ENCODE results near the gene ENPEP.
"Not testable (repeated sequence)": the region's sequence is repeated elsewhere in the genome, so short reads cannot be mapped to it uniquely, and the experiment has no call there.

ENPEP gene, protein sequence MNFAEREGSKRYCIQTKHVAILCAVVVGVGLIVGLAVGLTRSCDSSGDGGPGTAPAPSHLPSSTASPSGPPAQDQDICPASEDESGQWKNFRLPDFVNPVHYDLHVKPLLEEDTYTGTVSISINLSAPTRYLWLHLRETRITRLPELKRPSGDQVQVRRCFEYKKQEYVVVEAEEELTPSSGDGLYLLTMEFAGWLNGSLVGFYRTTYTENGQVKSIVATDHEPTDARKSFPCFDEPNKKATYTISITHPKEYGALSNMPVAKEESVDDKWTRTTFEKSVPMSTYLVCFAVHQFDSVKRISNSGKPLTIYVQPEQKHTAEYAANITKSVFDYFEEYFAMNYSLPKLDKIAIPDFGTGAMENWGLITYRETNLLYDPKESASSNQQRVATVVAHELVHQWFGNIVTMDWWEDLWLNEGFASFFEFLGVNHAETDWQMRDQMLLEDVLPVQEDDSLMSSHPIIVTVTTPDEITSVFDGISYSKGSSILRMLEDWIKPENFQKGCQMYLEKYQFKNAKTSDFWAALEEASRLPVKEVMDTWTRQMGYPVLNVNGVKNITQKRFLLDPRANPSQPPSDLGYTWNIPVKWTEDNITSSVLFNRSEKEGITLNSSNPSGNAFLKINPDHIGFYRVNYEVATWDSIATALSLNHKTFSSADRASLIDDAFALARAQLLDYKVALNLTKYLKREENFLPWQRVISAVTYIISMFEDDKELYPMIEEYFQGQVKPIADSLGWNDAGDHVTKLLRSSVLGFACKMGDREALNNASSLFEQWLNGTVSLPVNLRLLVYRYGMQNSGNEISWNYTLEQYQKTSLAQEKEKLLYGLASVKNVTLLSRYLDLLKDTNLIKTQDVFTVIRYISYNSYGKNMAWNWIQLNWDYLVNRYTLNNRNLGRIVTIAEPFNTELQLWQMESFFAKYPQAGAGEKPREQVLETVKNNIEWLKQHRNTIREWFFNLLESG

DNA sequence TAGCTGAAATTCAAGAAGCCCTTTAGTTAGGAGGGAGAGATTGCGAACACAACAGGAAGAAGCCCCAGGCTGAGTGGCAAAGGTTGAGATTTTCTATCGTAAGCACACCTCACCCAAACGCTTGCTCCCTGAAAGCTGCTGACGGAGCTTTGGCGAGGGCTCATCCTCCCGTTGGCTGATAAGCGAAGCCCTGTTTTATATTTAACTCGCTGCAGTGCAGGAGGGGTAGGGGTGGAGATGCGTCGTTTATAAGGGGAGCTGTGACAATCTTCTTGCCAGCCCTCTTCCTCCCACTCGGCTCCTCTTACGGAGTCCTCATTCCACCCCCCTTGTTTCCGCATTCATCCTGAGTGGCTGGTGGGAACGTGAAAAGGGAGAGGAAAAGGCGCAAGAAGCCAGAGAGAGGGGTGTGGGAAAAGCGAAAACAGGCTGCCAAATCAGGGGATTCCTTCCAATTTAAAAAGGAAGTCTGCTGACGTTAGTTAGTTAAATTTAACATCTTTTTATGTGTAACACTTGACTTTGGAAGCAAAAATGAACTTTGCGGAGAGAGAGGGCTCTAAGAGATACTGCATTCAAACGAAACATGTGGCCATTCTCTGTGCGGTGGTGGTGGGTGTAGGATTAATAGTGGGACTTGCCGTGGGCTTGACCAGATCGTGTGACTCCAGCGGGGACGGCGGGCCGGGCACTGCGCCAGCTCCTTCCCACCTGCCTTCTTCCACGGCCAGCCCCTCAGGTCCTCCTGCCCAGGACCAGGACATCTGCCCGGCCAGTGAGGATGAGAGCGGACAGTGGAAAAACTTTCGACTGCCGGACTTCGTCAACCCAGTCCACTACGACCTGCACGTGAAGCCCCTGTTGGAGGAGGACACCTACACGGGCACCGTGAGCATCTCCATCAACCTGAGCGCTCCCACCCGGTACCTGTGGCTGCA is at the start of gene ENPEP:
Gene ENPEP (plus strand): TSS at position 275 of the 938 bp plus-strand sequence. CDS start 260 bp downstream, at position 535.
- DNase-seq (ENCODE audit: low read depth), result no peak
- in situ Hi-C loops (cut with HindIII; ENCODE audit: low sequenced_read_pairs), result no loop called here
- H3K4me3 ChIP-seq (ENCODE audit: low read depth, low read length), result no peak within 1 kb of the TSS
- TF ChIP-seq, protein P1, sequence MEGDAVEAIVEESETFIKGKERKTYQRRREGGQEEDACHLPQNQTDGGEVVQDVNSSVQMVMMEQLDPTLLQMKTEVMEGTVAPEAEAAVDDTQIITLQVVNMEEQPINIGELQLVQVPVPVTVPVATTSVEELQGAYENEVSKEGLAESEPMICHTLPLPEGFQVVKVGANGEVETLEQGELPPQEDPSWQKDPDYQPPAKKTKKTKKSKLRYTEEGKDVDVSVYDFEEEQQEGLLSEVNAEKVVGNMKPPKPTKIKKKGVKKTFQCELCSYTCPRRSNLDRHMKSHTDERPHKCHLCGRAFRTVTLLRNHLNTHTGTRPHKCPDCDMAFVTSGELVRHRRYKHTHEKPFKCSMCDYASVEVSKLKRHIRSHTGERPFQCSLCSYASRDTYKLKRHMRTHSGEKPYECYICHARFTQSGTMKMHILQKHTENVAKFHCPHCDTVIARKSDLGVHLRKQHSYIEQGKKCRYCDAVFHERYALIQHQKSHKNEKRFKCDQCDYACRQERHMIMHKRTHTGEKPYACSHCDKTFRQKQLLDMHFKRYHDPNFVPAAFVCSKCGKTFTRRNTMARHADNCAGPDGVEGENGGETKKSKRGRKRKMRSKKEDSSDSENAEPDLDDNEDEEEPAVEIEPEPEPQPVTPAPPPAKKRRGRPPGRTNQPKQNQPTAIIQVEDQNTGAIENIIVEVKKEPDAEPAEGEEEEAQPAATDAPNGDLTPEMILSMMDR (IDR thresholded peaks at IDR 0.05; ENCODE audit: low read depth, low read length, missing control alignments), result no peak

DNA sequence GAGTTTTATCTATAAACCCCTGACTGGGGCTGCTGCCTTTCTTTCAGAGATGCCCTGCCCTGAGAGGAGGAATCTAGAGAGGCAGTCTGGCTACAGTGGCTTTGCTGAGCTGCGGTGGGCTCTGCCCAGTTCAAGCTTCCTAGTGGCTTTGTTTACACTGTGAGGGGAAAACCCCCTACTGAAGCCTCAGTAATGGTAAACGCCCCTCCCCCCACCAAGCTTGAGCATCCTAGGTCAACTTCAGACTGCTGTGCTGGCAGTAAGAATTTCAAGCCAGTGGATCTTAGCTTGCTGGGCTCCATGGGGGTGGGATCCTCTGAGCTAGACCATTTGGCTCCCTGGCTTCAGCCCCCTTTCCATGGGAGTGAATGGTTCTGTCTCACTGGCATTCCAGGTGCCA is 44.1 kb upstream of the ENPEP start:
- in situ Hi-C loops (cut with HindIII; ENCODE audit: low sequenced_read_pairs); DNase-seq (ENCODE audit: low read depth); H3K4me3 ChIP-seq (ENCODE audit: low read depth, low read length): not testable (repeated sequence)

DNA sequence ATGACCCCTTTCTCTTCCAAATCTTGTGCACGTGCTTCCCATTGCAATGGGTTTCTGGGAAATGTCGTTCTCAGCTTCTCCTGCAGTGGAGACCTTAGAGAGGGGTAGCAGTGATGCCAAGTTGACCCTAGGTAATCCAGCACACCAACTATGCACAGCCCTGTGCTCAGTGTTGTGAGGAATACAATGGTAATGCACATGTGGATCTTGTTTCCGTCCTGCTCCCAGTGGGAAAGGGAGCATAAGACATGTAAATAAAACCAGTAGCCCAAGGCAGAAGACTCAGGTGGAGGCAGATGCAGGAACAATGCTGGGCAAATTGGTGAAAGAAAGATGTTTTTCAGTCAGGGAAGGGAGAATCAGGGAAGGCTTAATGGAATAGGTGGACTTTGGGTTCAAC is 38.7 kb upstream of the ENPEP start:
- DNase-seq (ENCODE audit: low read depth); H3K4me3 ChIP-seq (ENCODE audit: low read depth, low read length); in situ Hi-C loops (cut with HindIII; ENCODE audit: low sequenced_read_pairs): not testable (repeated sequence)

DNA sequence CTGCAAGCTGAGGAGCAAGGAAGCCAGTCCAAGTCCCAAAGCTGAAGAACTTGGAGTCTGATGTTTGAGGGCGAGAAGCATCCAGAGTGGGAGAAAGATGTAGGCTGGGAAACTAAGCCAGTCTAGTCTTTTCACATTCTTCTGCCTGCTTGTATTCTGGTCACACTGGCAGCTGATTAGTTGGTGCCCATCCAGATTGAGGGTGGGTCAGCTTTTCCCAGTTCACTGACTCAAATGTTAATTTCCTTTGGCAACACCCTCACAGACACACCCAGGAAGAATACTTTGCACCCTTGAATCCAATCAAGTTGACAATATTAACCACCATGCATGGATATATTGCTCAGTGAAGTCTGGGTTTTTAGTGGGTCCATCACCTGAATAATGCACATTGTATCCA is 36.7 kb upstream of the ENPEP start:
- H3K4me3 ChIP-seq (ENCODE audit: low read depth, low read length); DNase-seq (ENCODE audit: low read depth); in situ Hi-C loops (cut with HindIII; ENCODE audit: low sequenced_read_pairs): not testable (repeated sequence)

DNA sequence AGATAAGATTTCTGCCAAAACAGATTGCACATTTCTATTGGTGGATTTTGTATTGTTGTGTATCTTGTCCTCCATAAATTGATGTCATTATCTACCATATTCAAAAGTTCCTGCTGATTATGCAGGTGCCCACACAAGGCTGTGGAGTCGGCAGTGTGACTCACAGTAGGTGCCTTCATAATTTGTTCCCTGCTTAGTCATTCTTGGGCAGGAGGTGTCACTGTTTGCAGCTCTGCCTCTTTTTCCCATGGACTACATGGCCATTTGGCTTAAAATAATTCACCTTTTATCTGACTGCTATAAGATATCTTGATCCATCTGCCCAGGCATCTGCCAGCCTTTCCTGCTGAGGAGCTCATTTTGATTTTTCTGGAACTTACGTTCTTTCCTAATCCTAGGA is 33.6 kb upstream of the ENPEP start:
- DNase-seq (ENCODE audit: low read depth), result no peak
- in situ Hi-C loops (cut with HindIII; ENCODE audit: low sequenced_read_pairs), result no loop called here
- TF ChIP-seq, protein P1 (IDR thresholded peaks at IDR 0.05; ENCODE audit: low read depth, low read length, missing control alignments), result no peak
- no peak overlapping the region for H3K4me3 ChIP-seq (ENCODE audit: low read depth, low read length)

DNA sequence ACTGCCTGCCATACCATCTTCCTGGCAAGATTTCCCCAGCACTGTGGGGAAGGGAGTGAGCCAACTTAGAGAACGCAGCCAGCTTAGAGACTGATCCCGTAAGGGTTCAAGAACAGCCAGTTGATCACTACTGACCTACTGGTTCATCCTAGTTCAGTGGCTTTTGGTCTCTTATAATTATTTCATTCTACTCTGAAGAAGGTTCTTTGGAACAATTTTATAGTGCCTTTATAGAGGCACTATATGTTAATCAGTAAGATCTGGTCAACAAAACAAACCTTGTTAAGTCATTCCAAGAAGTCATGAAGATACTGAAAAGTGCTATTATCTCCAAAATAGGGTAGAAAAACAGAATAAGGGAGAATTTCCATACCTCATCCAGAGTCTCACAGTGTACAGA is 33.2 kb upstream of the ENPEP start:
- no peak overlapping the region for H3K4me3 ChIP-seq (ENCODE audit: low read depth, low read length)
- no peak for DNase-seq (ENCODE audit: low read depth)
- in situ Hi-C loops (cut with HindIII; ENCODE audit: low sequenced_read_pairs), result no loop called here
- TF ChIP-seq, protein P1 (IDR thresholded peaks at IDR 0.05; ENCODE audit: low read depth, low read length, missing control alignments), result no peak

DNA sequence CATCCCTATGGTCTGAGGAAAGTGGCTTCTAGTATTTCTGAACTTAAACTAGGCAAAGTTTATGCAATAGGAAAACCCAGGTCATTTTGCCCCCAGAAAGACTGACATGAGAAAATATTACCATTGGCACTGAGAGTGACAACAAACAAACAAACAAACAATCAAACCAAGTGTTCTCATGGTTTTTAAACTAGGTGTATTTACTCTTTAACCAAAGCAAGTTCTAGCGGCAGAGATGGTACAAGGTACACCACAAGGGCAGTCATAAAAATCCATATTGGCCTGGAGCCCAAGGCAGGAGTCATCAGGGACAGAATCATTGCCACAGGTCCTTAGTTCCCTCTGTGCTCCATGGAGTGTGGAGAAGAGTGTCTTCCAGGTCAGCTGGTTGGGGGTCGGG is 26.0 kb upstream of the ENPEP start:
- no peak for DNase-seq (ENCODE audit: low read depth)
- TF ChIP-seq, protein P1 (IDR thresholded peaks at IDR 0.05; ENCODE audit: low read depth, low read length, missing control alignments), result no peak

More for the DNA sequence above, 26.0 kb upstream of the ENPEP start:
- in situ Hi-C loops (cut with HindIII; ENCODE audit: low sequenced_read_pairs), result no loop called here
- no peak overlapping the region for H3K4me3 ChIP-seq (ENCODE audit: low read depth, low read length)
